ENCODE measurements around the gene DNM3.

- no peak for TF ChIP-seq EZH2phosphoT487 (IDR thresholded peaks at IDR 0.05; ENCODE audit: insufficient read depth, low read depth)
- no peak for TF ChIP-seq EZH2 (IDR thresholded peaks at IDR 0.05; ENCODE audit: insufficient read depth, poor library complexity, severe bottlenecking)
Observed at GRCh38 chr1:171872430-171872829, 31.1 kb downstream of the DNM3 start.

Measured in GM23248 (cell line).